Limb (tissue), 2 donors: ENCODE data around the gene DGCR6.
"Not testable (repeated sequence)": the region's sequence is repeated elsewhere in the genome, so short reads cannot be mapped to it uniquely, and the experiment has no call there.

ENCODE experiments used
- DNase-seq, 2 donors: peaks; one replicate each; pipeline ENCODE4 v3.0.0-alpha.2; 2016; ENCODE audit errors: extremely low spot score in 2 of 2

Gene DGCR6

DNA sequence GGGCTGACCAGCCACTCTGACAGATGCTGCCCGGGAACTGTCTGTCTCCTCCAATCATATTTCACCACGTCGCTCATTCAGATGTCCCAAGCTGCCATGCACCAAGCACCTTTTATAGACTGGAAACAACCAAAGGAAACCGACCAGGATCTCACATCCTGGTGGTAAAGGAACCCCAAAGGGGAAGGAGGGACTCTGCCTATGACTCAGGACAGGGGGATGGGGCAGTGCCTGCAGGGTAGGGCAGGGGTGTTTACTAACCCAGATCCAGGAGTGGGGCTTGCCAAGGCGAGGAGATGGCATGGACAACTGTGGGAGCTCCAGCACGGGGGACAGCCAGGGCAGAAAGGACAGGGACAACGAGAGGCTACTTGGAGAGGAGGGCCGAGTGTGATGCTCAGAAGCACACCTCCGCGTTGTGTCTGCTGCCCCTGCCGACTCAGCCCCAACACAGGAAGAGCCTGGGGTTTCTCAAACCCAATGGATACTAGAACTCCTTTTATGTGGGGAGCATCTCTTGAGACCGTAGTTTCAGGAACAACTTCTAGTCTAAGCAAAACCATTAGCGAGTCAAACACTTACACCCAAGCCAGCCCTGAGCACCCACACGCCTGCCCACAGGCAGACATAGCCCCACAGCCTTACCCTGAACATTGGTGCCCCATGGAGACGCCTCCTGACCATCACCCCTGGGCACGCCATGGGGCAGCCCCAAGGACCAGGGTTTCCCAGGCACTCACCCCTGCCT is 26.0 kb downstream of the DGCR6 start:
- DNase-seq, result no peak

DNA sequence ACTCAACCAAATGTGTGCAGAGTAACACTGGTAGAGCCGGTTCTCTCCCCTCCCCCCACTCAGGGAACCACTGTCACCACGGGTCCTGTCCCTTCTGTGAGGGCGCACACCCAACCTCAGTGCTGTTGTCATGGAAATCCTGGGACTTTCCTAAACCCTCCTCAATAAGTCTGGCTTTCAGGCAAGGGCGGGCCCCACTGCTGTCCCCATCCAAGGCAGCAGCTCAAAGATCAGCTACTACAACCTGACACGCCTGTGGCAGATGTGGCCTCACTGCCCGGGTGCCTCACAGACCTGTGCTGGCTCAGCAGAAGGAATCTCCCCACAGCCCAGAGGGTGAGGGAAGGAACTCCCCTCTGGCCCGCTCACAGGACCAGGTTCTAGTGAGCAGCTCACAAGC is 27.8 kb downstream of the DGCR6 start:
- no peak for DNase-seq

DNA sequence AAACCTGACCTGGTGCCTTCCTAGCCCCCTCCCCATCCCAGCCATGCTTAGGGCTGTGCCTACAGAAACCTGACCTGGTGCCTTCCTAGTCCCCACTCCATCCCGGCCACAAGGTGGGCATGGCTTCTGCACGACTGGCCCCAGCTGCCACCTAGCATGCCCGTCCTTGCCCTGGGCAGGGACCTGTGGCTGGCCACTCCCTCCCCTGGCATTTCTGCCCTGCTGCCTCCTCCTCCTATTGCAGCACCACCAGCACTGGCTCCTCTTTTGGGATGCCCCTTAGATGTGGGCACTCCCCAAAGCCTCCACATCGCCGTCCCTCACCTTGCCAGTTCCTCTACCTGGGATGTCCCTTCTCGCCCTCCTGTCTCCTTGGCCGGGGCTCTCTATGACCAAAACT is 28.6 kb downstream of the DGCR6 start:
- not testable (repeated sequence) for DNase-seq

DNA sequence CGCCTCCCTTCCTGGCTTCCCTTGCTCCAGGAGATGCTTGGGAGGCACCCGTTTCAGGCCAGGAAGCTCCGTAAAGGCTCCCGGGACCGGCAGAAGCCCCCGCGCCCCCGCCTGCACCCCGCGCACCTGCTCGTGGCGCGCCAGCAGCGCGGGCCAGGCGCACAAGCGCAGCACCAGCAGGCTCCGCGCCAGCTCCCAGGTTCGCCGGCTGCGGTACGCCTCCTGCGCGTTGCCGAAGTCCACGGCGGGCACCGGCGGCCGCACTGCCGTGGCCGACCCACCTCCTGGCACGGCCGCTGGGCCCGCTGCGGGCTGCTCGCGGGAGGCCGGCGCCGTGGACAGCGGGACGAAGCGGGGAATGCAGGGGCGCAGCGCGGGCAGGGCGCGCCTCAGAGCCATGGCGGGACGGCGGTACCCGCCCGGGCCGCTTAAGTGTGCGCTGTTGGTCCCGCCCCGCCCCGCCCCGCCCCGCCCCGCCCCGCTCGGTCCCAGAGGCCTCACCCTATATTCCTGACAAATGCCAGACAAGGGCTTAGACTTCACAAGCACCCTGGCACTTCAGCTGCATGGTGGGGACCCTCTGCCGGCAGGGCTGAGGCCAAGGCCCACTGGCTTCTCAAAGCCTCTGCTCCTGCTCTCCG is 29.9 kb downstream of the DGCR6 start, which contains the start of gene PRODH:
Gene PRODH, minus strand, starts transcription at position 405 of the 641 bp plus-strand sequence. Its CDS starts 6 bp downstream, at position 399.
- DNase-seq, result no peak

DNA sequence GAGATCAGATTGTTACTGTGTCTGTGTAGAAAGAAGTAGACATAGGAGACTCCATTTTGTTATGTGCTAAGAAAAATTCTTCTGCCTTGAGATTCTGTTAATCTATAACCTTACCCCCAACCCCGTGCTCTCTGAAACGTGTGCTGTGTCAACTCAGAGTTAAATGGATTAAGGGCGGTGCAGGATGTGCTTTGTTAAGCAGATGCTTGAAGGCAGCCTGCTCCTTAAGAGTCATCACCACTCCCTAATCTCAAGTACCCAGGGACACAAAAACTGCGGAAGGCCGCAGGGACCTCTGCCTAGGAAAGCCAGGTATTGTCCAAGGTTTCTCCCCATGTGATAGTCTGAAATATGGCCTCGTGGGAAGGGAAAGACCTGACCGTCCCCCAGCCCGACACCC is 32.6 kb downstream of the DGCR6 start:
- DNase-seq, result not testable (repeated sequence)

DNA sequence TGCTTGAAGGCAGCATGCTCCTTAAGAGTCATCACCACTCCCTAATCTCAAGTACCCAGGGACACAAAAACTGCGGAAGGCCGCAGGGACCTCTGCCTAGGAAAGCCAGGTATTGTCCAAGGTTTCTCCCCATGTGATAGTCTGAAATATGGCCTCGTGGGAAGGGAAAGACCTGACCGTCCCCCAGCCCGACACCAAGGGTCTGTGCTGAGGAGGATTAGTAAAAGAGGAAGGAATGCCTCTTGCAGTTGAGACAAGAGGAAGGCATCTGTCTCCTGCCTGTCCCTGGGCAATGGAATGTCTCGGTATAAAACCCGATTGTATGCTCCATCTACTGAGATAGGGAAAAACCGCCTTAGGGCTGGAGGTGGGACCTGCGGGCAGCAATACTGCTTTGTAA is 41.0 kb downstream of the DGCR6 start:
- not testable (repeated sequence) for DNase-seq

DNA sequence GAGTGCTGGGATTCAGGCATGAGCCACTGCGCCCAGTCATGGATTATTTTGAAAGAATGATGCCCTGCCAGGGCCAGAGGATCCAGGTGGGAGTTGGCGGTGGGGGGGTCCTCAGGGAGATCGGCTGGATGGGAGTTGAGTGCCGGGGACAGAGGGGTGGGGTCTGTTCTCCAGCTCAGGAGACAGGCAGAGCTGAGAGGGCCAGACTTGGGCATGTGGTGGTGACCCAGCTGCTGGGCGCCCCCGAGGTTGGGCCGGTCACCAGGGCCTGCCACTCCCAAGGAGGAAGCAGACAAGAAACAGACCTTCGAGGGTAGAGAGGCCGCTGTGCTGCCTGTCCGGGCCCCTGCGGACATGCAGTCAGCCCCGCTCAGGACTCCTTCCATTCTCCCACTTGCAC is 41.8 kb downstream of the DGCR6 start:
- no peak for DNase-seq

DNA sequence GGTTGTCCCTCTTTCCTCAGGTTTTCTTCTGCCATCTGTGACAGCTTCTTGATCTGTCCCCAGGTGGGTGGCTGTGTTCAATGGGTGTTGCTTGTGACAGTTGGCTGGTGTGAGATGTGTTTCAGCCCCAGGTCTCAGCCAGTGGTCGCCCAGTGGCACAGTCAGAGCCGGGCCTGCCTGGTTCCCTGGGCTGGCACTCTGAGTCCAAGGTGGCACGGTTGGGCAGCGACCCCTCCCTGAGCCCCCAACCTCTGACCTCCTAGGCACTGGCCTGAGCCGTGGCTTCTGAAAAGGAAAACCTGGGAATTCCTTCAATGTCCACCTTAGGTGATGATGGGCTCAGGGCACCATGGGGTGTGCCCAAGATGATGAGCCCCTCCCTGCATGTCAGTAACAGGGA is 44.0 kb downstream of the DGCR6 start:
- DNase-seq, result no peak

DNA sequence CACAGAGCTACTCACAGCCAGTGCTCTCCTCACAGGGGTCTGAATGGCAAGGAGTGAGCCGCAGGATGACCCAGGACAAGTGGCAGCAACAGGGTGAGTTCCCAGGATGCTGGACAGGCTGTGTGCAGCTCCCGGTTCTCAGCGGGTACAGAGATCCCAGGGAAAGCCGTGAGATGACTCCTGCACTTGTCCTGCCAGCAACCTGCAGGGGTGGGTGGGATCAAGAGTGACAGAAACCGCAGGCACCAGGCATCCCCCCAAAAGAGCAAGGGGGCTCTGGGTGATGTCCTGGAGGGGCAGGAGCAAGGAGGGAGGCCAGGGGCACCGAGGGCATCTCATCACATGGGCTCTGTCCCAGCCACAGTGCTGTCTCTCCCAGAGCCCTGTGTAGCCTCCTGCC is 45.9 kb downstream of the DGCR6 start:
- no peak for DNase-seq

DNA sequence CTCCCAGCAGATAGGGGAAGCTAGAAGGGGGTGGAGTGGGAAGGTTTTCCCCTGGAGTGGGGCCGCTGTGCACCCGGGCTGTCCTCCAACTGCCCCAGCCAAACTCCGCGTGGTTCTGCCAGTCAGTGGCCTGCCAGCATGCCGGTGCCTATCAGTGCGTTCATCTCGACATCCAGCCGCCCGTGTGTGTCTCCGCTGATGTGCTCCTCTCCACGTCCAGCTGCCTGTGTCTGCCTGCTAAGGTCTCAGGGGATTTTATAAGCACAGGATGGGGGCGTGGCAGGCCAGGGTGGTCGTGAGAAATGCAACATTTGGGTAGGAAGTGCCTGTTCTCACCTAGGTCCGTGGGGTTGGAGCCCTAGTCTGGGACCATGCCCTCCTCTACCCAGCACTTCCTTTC is 47.0 kb downstream of the DGCR6 start:
- DNase-seq, result not testable (repeated sequence)

DNA sequence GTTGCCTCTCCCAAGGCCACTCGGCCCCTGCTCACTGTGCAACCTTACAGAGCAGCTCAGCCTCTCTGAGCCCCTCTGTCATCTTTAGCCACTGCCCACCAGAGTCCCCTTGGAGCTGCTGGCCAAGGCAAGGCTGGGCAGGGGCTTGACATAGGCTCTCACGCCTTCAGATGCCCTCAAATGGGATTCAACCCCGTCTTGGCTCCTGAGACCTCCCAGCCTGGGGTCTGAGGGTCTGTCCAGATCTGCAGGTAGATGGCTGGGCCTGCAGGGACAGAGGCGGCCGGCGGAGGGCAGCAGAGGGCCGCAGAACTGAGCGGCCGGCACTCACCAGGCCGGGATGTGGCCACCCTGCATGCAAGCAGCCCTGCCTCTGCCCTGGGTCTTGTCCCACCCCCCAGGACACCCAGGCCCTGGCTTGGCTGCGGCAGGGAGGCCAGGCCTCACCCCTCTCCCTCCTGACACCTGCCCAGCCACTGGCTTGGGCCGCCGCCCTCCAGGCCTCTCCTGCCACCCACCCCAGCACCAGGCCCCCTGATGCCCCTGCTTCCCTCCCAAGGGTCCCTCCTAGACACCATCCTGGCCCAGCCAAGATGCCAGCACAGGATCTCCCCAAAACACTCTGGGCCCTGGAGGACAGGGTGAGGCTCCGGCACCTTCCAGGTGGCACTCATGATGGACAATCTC is 48.3 kb downstream of the DGCR6 start:
- peak; percentile 36 to 88 for DNase-seq

DNA sequence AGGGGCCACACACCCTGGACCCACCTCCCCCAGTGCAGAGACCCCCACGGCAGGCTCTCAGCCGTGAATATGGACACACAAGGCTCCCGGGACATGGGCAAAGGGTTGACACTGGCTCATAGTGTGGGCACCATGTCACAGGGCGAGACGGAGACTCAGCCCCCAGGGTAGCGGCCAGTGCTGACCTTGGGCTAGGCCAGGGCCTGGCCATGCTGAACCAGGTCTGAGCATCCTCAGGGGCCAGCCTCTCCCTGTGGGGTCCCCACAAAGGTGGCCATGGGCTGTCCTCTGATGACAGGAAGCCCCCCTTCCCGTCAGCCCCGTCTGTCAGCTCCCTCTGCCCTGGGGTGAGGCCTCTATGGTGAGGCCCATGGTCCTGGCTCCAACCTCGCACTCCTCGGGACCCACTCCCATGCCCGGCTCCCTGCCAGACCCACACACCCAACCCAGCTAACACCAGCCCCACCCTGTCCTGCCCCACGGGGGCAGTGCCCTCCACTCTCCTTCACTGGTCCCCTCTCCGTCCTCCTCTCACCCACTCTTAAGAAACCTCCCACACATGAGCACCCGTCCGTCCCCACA is 49.0 kb downstream of the DGCR6 start:
- no peak for DNase-seq

DNA sequence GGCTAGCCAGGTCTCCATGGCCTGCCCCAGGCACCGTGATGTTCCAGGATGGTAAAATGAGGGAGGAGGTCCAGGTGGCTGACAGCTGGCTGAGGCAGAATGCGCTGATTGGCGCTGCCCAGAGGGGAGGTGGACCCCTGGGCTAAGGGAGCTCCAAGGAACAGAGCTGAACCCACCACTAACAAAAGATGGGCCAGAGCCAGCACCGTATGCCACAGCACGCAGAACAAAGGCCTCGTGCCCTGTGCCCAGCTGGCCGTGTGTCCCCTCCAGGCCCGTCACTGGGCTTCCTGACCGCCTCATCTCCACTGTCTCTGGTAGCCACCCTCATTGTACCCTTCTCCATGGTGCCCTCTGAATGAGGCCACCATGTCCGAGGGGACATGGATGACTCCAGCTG is 49.6 kb downstream of the DGCR6 start:
- DNase-seq, result no peak

DNA sequence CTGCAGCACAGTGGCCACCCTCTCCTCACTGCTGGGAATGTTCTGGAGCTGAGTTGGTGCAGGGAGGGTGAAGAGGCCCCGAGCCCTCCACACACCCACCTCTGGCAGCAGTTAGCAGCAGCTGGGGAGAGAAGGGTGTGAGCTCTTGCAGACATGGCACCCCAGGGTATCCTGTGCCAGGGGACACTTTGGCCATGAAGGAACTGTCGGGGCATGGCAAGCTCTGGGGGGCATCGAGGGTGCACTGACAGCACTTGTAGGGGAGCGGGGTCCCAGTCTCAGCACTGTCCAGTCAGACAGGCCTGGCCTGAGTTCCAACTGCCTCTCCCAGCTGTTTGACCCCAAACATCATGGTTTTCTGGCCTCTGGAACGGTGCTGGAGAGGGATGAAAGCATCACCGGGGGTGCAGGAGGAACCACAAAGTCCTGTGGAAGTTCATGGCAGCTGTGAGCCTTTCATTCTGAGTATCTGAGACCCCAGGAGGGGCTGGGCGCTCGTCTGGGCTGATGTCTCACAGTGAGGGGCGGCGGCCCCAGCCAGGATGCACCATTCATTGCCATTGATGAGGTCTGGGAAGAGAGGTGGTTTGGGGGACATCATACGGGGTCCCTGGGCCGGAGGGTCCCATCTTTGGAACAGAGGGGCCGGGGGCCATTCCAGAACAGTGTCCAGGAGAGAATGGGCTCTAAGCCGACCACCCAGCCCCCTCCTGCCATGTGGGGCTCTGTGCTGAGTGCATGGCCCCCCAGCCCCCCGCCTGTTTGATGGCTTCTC is 50.2 kb downstream of the DGCR6 start:
- not testable (repeated sequence) for DNase-seq

DNA sequence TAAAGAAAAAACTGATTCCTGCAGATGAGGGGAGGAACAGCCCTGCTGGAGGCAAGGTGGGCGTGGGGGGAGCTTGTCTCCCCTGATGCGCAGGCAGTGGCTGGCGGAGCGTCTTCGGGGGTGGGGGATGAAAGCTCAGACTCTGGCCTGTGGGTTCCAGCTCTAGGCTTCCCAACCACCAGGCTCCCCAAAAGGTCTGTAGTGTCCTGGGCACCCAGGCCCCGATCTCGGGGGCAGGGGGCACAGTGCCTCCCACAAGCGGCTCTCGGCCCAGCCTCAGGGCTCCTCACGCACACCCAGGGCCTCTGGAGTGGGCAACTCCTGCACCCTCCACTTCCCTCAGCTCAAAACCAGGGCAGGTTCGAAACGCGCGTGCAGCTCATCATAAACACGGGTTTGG is 50.8 kb downstream of the DGCR6 start:
- not testable (repeated sequence) for DNase-seq

DNA sequence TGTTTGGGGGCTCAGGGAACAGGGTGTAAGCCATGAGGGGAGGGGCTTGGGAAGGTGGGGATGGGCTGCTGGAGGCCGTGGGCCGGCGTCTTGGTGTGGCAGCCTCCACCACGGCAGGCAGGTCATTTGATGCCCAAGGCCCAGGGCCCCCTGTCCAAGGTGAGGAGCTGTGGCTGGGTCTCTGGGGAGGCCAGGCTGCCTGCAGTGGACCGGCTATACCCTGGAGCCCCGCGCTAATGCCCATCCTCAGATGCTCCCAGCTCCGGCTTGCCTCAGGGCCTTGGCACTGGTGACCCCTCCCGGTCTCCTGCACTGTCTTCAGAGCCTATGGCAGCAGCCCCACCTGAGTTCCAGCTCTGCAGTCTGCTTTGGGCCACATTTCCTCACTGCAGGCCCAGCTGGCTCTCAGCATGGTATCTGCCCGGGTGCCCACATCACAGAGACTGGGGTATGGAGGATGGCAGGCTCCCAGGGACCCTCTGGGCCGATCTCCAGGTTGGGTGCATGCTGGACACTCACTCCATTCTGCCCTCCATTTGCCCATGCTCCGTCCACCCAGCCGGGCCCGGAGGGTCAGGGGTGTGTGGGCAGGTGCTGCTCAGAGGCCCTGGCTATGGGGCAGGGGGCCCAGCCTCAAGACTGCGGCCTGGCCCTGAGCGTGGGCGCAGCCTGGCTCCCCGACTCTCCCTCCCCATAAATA is 51.7 kb downstream of the DGCR6 start:
- DNase-seq, result peak in 1 of 2 donors; percentile 31

DNA sequence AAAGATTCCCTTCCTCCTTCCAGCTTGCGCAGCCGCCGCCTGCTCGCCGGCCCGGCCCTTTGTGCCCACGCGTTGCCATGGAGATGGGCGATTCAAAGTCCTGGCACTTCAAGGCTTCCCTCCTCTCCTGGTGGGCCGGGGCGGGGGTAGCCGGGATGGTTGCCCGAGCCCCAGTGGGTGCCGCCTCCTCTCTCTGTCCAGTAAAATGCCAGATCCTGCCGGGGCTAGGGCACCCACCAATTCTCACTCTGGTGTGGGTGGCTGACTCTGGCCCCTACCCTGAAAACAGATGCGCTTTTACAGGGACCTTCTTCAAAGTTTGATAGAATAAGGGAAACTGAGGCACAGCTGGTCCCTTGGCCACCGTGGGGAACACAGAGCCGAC is 52.2 kb downstream of the DGCR6 start:
- not testable (repeated sequence) for DNase-seq

DNA sequence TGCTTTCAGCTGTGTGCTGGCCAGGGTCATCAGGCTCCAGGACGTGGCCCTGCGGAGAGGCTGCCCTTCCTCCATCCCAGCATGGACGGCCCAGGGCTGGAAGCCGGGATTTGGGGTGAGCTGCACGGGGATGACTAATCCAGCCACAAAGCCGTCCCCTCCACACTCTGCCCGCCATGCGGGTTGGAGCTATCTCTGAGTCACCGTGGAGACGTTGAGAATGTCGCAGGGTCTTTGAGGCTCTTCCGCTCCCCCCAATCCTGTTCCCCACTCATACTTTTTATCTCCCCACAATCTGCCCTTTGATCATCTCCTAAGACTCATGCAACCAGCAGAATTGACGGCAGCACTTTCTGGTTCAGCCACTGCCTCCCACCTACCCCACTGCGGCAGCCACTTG is 52.6 kb downstream of the DGCR6 start:
- DNase-seq, result not testable (repeated sequence)

DNA sequence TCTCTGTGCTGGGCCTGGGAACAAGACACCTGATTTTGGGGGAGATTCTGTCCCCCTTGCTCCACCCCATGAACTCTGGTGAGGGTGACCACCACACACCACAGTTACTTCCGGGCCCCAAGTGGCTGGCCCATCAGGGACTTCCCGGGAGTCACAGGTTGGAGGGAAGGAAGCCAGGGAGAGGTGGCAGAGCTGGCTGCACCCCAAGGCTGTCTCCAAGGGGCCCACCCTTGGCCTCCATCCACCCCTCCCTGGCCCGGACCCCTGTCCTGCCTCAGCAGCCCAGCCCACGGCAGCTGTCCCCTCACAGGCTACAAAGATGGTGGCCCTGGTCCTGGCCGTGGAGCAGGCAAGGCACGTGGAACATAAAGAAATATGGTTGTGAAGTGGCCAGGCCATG is 53.1 kb downstream of the DGCR6 start:
- not testable (repeated sequence) for DNase-seq

DNA sequence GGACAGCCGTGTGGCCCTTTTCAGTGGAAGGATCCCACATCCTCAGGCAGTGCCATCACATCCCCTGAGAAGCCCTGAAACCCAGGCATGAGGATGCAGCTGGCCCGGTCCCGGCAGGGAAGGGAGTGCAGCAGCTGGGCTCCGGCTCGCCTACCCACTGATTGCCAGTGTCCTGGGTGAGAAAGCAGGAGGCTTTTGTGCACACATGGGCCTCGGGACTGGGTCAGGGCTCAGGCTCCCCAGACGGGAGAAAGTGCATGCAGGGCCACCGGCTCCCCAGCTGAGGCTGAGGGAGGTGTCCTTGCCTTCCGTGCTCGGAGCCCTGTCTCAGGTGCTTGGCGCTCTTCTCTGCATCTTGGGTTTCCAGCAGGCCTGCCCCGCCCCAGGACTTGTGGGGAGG is 53.6 kb downstream of the DGCR6 start:
- not testable (repeated sequence) for DNase-seq
